DOHH2 (cell line): Measurements from ENCODE around the gene MACROD2.

Experiments used
- H3F3A ChIP-seq: fragments of 200-600 bp; sonication (generic), shearing (Covaris generic); 2 replicates; pipeline ENCODE4 v1.6.0; 2016; ENCODE audit warnings: antibody characterized with exemption, mild to moderate bottlenecking; ENCODE audit not compliant: control insufficient read depth, insufficient read depth
- H3K27ac ChIP-seq: fragments of 200-600 bp; sonication (generic); 2 replicates; pipeline ENCODE4 v1.5.1; 2014; ENCODE audit warnings: low read depth, mild to moderate bottlenecking, low read length, moderate library complexity
- H3K27me3 ChIP-seq: fragments of 200-600 bp; sonication (generic); 2 replicates; pipeline ENCODE4 v1.6.1; 2014; ENCODE audit warnings: mild to moderate bottlenecking, low read length, mixed read lengths; ENCODE audit not compliant: control insufficient read depth
- H3K36me3 ChIP-seq: fragments of 200-600 bp; sonication (generic); 2 replicates; pipeline ENCODE4 v1.6.1; 2014; ENCODE audit warnings: mild to moderate bottlenecking, low read length, moderate library complexity, mixed read lengths; ENCODE audit not compliant: control insufficient read depth
- H3K4me1 ChIP-seq: fragments of 200-600 bp; sonication (generic); 2 replicates; pipeline ENCODE4 v1.6.1; 2014; ENCODE audit warnings: mild to moderate bottlenecking, low read length, mixed read lengths; ENCODE audit not compliant: control insufficient read depth
- H3K4me2 ChIP-seq: fragments of 200-600 bp; sonication (generic); 2 replicates; pipeline ENCODE4 v1.6.0; 2014; ENCODE audit warnings: mild to moderate bottlenecking, low read length, moderate library complexity
- H3K4me3 ChIP-seq: fragments of 200-600 bp; sonication (generic); 2 replicates; pipeline ENCODE4 v1.5.1; 2014; ENCODE audit warnings: mild to moderate bottlenecking, low read length, mixed read lengths
- H3K79me2 ChIP-seq: fragments of 200-600 bp; sonication (generic); 2 replicates; pipeline ENCODE4 v1.6.1; 2014; ENCODE audit warnings: mild to moderate bottlenecking, low read length, mixed read lengths; ENCODE audit not compliant: control insufficient read depth
- H3K9me2 ChIP-seq: fragments of 200-600 bp; sonication (generic); replicated peaks from 2 replicates; pipeline ENCODE4 v1.6.1; 2014; ENCODE audit warnings: mild to moderate bottlenecking, low read length, mixed read lengths; ENCODE audit not compliant: control insufficient read depth
- H3K9me3 ChIP-seq: fragments of 200-600 bp; sonication (generic); 2 replicates; pipeline ENCODE4 v1.6.1; 2014; ENCODE audit warnings: antibody characterized with exemption, low read length, mixed read lengths; ENCODE audit not compliant: control insufficient read depth, insufficient read depth
- H4K20me1 ChIP-seq: fragments of 200-600 bp; sonication (generic); 2 replicates; pipeline ENCODE4 v1.6.0; 2014; ENCODE audit warnings: low read depth, mild to moderate bottlenecking, antibody characterized with exemption, low read length, moderate library complexity; ENCODE audit not compliant: control insufficient read depth, insufficient read depth
- EZH2phosphoT487 ChIP-seq: fragments of 200-600 bp; sonication (generic); IDR thresholded peaks from 2 replicates; pipeline ENCODE4 v1.6.1; 2017; ENCODE audit warnings: borderline replicate concordance, mild to moderate bottlenecking, antibody characterized with exemption, low read length, moderate library complexity, mixed read lengths
- TF ChIP-seq, protein P1 (sequence below): fragments of 200-600 bp; sonication (generic); IDR thresholded peaks from one replicate; pipeline ENCODE4 v1.5.1; 2014; ENCODE audit warnings: antibody characterized with exemption, mild to moderate bottlenecking, low read depth, low read length; ENCODE audit not compliant: poor library complexity, severe bottlenecking

MACROD2 gene

DNA sequence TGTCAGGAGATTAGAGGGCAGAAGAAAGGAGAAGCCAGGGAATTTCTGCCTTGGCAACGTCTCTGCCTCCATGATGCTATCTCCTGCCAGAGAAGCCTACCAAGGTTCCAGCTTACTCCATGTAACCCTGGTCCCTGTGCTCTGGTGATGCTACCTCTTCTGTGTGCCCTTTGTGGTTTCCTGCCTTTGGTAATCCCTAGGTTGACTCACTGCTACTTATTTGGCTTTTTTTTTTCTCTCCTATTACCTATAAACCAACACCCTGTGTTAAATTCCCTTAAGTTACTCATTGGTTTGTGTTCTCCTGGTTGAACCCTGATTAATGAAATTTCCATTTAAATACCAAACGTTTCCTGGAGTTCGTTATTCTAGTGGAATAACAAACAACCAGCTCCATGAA, 869.9 kb downstream of the MACROD2 start:
- no peak overlapping the region for H3K27ac ChIP-seq
- H4K20me1 ChIP-seq, result no peaks in the 10 kb centered on the region
- H3K4me3 ChIP-seq, result no peak overlapping the region
- H3F3A ChIP-seq, result no peaks in the 10 kb centered on the region
- H3K79me2 ChIP-seq, result no peaks in the 10 kb centered on the region
- H3K4me2 ChIP-seq, result no peak overlapping the region
- no peaks in the 10 kb centered on the region for H3K9me2 ChIP-seq
- no peaks in the 10 kb centered on the region for H3K36me3 ChIP-seq
- no peaks in the 10 kb centered on the region for H3K27me3 ChIP-seq
- TF ChIP-seq, protein P1, sequence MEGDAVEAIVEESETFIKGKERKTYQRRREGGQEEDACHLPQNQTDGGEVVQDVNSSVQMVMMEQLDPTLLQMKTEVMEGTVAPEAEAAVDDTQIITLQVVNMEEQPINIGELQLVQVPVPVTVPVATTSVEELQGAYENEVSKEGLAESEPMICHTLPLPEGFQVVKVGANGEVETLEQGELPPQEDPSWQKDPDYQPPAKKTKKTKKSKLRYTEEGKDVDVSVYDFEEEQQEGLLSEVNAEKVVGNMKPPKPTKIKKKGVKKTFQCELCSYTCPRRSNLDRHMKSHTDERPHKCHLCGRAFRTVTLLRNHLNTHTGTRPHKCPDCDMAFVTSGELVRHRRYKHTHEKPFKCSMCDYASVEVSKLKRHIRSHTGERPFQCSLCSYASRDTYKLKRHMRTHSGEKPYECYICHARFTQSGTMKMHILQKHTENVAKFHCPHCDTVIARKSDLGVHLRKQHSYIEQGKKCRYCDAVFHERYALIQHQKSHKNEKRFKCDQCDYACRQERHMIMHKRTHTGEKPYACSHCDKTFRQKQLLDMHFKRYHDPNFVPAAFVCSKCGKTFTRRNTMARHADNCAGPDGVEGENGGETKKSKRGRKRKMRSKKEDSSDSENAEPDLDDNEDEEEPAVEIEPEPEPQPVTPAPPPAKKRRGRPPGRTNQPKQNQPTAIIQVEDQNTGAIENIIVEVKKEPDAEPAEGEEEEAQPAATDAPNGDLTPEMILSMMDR, result no peak
- TF ChIP-seq EZH2phosphoT487, result no peak
- H3K9me3 ChIP-seq, result no peaks in the 10 kb centered on the region
- no peaks in the 10 kb centered on the region for H3K4me1 ChIP-seq

DNA sequence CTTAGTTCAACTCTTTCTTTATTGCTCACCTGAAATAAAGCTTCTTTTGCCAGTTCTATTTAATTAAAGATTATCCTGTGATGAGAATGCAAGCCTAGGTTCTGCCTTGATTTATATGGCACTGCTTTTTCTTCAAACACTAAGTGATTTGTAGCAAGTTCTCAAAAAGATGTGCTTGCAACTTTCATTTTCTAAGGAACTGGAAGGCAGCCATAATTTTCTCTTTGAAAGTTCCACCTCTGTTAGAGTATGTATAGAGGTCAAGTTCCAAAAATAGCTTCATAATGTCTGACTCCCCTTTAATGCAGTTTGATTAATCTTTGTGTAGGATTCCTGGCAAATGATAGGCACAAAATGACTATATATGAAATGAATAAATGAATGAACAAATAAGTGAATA, 870.4 kb downstream of the MACROD2 start:
- Histone ChIP-seq H3K4me3 (no peak overlapping the region), H3K27me3 (no peaks in the 10 kb centered on the region), H3K9me2 (no peaks in the 10 kb centered on the region), H3K79me2 (no peaks in the 10 kb centered on the region), H3K4me2 (no peak overlapping the region), H3K4me1 (no peaks in the 10 kb centered on the region), H3K9me3 (no peaks in the 10 kb centered on the region), H3K27ac (no peak overlapping the region), H4K20me1 (no peaks in the 10 kb centered on the region), H3K36me3 (no peaks in the 10 kb centered on the region), H3F3A (no peaks in the 10 kb centered on the region)
- TF ChIP-seq EZH2phosphoT487, result no peak
- TF ChIP-seq, protein P1, result no peak

GRCh38 chr20:14866841-14867514, 871.7 kb downstream of the MACROD2 start:
- H3K27ac ChIP-seq, result no peak overlapping the region
- TF ChIP-seq, protein P1, result no peak
- TF ChIP-seq EZH2phosphoT487, result no peak
- H4K20me1 ChIP-seq, result no peaks in the 10 kb centered on the region
- H3K9me2 ChIP-seq, result no peaks in the 10 kb centered on the region
- H3F3A ChIP-seq, result no peaks in the 10 kb centered on the region
- no peak overlapping the region for H3K4me3 ChIP-seq
- H3K27me3 ChIP-seq, result no peaks in the 10 kb centered on the region
- no peaks in the 10 kb centered on the region for H3K79me2 ChIP-seq
- no peak overlapping the region for H3K4me2 ChIP-seq
- no peaks in the 10 kb centered on the region for H3K4me1 ChIP-seq
- no peaks in the 10 kb centered on the region for H3K9me3 ChIP-seq
- H3K36me3 ChIP-seq, result no peaks in the 10 kb centered on the region
